ENCODE measurements around the gene GGACT.

GGACT gene

DNA sequence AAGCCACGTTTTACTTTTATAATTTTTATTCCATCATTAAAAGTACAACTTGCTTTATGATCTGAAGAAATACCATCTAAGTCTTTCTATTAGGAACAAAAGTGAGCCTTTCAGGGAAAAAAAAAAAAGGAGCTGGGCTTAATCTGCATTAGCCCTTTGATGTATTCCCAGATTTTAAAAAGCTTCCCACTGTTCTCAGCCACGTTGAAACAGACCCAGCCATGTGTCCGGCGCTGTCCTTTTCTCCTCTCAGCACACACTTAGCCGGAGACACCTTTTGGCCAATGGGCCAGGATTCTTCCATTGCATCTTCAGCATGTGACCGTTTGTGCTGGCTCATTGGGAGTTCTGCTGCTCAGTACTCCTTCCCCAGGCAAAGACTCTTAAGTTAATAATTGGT, 105.5 kb downstream of the GGACT start:
- Histone ChIP-seq H3K36me3 (ENCODE audit: insufficient read depth, low read depth, low read length) (no peaks in the 10 kb centered on the region), H3K4me1 (ENCODE audit: insufficient read depth, low read length) (peaks cover 10% of the 10 kb centered on the region; the same call in 1 of the 2 replicates), H3K27me3 (ENCODE audit: insufficient read depth, low read length) (no peaks in the 10 kb centered on the region), H3K27ac (ENCODE audit: low read length) (no peak overlapping the region), H3K9me3 (ENCODE audit: insufficient read depth, low read depth, low read length) (no peaks in the 10 kb centered on the region), H3K4me3 (ENCODE audit: low read length) (no peak overlapping the region), H3K9ac (ENCODE audit: low read depth, low read length) (no peak overlapping the region)

DNA sequence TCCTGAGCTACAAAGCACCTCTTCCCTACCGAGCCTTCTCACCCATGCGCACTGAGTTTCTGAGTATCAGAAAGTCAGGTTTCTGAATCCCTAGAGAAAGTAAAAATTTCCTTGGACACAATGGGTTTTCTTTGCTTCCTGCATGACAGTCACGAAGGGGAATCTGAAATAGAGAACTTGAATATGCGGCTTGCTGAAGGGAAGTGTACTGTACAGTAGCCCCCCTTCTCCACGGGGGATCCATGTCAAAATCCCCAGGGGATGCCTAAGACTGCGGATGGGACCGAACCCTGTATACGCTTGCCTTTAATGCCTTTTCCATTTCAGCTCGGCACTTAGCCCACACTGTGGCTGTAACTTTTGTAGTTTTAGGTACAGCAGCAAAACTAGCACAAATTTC, 107.9 kb downstream of the GGACT start:
- no peaks in the 10 kb centered on the region for H3K36me3 ChIP-seq (ENCODE audit: insufficient read depth, low read depth, low read length)
- no peak overlapping the region for H3K9ac ChIP-seq (ENCODE audit: low read depth, low read length)
- no peaks in the 10 kb centered on the region for H3K27me3 ChIP-seq (ENCODE audit: insufficient read depth, low read length)
- peaks cover 2% of the 10 kb centered on the region for H3K4me1 ChIP-seq (ENCODE audit: insufficient read depth, low read length)
- no peaks in the 10 kb centered on the region for H3K9me3 ChIP-seq (ENCODE audit: insufficient read depth, low read depth, low read length)
- no peak overlapping the region for H3K27ac ChIP-seq (ENCODE audit: low read length)
- H3K4me3 ChIP-seq (ENCODE audit: low read length), result no peak overlapping the region

All from iPS-20b (cell line).